NOMO-1 treated with dmso at 0.1 percent for 144 hours (cell line): ENCODE measurements around the gene PRDM5.

Experiments
- DNase-seq: peaks from one replicate; lab custom pipeline; 2025; ENCODE audit not compliant: unreplicated experiment; lab: John Stamatoyannopoulos, UW

PRDM5 gene

GRCh38 chr4:120915336-120915735 lies 7.2 kb downstream of the PRDM5 start:
- DNase-seq: no peak

DNA sequence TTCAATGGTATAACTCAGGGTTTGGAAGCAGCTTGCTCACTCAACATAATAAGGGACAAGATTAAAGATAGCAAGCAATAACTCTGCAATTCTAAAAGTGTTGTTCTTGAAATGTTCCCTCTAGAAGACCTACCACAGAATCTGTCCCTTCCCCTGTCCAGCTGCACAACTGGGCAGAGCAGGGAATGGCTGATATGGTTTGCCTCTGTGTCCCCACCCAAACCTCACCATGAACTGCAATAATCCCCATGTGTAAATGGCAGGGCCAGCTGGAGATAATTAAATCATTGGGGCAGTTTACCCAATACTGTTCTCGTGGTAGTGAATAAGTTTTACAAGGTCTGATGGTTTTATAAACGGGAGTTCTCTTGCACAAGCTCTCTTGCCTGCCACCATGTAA lies 19.1 kb downstream of the PRDM5 start:
- no peak for DNase-seq

- DNase-seq: no peak
Measured at GRCh38 chr4:120902925-120903324, 19.6 kb downstream of the PRDM5 start.

GRCh38 chr4:120901731-120902130 lies 20.8 kb downstream of the PRDM5 start:
- no peak for DNase-seq

DNA sequence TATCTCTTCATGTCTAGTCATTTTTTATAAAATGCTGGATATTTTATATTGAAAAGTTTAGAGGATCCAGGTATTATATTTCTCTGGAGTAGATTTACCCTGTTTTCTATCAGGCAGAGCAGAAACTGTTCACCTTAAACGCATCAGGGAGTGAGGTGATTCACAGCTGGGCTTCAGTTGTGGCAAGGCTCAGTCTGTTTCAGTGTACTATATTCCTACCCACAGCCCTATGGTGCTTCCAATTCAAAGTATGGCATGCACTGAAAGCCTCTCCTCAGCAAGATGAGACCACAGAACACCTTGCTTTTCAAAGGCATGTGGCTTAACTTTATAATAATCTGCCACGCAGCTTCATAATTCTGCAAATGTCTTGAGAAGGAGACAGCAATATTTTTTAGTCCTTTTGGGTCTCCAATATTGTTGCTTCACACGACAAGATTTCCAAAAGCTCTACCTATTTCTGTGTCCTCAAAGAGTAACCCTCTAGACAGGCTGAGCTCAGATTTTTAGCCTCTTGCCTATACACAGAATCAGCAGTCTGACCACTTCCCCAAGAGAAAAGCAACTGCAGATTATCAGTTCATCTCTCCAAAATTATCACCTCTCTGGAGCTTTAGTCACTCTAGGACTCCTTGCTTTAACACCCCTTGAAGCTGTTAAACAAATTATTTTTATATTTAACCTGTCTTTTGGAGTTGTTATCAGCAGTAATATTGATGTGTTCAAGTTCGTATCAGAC lies 24.4 kb downstream of the PRDM5 start:
- no peak for DNase-seq

DNA sequence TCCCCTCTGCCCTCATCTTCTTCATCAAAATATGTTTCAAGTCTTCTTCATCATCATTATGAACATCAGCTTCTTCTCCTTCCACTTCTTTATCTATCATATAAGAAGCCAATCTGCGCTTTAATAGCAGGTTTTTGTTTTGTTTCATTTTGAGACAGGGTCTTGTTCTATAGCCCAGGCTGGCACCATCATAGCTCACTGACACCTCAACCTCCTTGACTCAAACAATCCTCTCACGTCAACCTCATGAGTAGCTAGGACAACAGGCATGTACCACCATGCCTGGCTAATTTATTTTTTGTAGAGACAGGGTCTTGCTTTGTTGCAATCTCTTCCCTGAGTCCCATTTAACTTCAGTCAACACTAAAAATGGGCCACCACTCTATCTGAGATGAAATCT lies 27.0 kb downstream of the PRDM5 start:
- DNase-seq: no peak

- DNase-seq: no peak
Measured at GRCh38 chr4:120893314-120893713, 29.2 kb downstream of the PRDM5 start.

DNA sequence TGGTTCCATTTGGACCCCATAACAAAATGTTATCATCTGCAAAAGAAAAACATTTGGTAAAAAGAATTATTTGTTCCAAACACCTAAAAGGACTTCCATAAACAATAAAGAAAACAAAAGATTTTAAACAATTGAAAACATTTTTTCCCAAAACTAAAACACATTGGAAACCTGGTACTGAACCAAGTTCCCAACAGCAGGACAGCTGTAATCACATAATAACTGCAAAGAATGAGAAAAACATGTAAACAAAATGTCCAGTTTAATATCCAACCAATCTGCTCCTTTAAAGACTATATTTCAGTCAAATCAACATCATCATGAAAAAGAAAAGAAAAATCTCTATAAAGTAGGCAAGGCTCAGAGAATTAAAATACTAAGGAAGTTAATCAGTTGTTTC lies 36.3 kb downstream of the PRDM5 start:
- DNase-seq: no peak

DNA sequence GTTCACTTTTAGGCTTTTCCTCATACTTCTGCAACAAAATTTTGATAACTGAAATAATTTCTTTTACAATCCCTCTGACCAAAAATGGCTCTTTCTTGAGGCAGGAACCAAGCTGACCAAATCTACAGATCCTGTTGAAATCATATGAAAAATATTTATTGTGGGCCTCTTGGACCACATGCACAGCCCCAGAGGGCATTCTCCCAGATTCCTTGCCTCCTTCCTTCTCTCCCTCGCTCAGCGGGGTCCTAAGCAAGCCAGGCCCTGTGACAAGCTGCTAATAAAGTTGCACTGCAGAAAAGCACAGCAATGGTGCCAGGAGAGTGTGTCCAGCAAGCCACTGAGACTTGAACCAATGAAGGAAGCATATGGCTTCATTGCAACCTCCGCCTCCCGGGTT lies 40.7 kb downstream of the PRDM5 start:
- no peak for DNase-seq

GRCh38 chr4:120881351-120881750 lies 41.2 kb downstream of the PRDM5 start:
- no peak for DNase-seq

GRCh38 chr4:120877021-120877420 lies 45.5 kb downstream of the PRDM5 start:
- DNase-seq: no peak

DNA sequence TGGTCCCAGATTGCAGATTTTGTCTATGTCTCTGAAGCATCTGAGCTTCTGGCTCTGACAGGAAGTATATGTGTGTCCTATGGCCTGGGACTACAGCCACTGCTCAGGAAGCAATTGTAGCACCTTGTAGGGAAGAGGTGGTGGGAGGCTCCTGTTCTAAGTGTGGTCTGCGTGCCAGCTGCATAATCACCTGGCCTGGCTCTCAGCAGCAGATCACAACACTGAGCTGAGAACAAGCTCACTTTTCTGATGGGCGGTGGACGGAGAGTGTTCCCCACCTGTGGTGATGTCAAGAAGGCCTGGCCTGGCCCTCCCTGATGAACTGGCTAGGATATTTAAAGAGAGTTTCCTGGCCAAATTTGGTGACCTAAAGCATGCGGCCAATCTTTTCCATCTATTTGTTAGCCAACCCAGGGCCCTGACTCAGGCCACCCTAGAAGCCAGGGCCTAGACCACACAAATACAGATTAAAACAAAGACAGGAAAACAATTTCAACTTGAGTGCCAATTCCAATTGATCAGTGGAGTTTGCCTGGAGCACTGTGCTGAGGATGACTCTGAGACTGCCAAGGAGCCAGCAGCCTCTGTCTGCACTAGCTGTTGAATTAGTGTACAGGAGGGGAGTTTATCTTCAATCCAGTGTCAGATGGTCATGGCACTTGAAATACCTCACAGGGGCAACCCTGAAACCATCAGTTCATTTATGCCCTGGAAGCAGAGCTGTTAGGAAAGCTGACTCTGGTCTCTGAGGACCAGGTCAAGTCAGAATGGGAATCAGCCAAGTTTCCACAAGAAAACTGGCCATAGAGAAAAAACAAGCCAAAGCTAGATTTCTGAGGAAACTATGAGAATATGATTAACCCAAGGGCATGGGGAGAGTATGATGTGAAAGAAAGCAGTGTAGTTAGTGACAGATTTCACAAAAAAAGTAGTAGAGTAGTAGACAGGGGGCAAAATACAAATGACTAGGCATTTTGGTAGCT lies 47.4 kb downstream of the PRDM5 start:
- DNase-seq: no peak

DNA sequence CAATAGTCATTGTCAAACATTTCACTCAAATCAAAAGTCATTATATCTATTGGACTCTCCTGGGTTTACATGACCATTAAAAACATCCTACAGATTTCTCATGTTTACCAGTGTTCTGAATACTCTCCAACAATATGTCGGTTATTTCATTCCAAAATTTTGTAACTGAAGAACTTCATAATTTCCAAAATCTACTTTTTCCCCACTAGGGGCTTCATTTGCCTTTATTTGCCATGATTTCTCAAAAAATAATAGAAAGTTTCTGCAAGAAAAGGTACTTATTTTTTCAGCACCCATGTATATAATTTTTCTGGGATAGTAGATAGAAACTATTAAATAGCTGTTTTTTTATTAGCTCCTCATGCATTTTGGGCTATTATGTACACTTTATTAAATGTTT lies 49.0 kb downstream of the PRDM5 start:
- DNase-seq: no peak

GRCh38 chr4:120871173-120871572 lies 51.4 kb downstream of the PRDM5 start:
- no peak for DNase-seq

DNA sequence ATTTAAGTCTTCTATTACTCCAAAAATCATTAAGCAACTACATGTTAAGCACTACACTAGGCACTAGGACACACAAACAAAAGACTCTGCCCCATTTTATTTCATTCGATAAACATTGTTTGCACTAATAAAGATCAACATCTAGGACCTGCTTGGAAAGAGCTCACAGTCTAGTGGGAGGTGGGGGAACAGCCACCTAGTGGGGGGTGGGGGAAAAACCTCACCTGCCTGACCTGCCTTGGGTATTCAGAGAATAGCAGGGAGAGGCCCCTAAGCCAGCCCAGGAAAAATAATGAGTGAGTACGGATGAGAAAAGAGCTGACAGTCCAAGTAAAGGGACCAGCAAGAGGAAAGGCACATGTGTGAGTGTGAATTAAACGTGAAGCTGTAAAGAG lies 52.2 kb downstream of the PRDM5 start:
- no peak for DNase-seq

DNA sequence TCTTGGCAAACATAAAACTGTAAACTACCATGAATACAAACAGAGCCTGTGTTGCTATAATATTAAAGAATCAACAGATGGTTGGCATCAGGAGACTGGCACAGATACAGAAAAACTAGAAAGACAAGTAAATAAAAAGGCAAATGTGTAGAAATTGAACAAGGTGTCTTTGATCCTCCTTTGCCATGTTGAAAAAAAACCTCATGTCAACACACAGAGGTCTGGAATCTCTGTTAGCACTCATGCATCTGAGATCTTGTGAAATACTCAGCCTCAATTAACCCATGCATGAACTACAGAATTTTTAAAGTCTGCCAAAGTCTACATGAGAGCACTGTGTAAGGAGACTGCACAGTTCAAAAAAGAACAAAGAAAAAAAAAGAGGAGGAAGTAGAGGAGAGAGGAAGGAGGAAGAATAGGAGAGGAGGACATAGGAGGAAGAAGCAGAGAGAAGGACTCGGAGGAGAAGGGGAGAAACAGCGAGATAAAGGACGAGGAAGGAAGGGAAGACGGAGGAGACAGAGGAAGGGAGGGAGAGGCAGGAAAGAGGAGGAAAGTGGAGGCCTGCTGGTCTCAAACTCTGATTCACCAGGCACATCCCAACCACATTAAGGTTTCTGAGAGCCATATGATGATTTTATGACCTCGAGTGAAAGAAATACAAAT lies 52.8 kb downstream of the PRDM5 start:
- DNase-seq: no peak

GRCh38 chr4:120867506-120867905 lies 55.0 kb downstream of the PRDM5 start:
- no peak for DNase-seq

DNA sequence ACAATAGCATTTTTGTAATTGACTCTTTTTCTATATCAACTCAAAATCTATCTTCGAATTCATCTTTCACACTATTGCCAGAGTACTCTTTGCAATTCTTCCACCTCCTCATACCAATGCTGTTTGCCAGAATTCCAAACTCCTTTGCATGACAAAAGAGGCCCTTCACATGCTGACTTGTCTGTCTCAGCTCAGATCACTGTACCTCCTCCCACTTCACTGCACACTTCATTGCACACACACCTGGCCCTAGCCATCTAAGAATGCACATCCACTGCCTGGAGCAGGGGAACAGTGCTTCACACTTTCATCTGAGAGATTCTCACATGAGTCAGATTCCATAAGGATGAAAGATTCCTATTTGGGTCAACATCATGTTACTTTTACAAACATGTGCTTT lies 56.5 kb downstream of the PRDM5 start:
- no peak for DNase-seq

DNA sequence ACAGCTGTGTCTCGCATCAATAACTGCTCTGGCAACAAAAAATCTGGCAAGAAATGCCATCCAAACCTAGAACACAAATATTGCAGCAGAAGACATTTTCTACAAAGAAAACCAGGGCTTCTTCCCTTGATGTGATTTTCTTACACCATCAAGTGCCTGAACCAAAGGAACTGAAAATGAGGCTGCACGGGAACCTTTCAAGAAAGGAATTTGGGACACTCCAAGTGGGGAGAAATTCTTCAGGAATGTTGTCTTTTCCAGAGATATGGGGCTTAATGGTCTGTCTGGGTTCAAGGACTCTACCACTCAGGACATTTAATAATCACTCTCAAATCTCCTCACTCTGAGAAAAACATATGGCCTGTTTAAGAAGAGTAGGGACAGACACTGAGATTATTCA lies 57.6 kb downstream of the PRDM5 start:
- DNase-seq: no peak

GRCh38 chr4:120862432-120862831 lies 60.1 kb downstream of the PRDM5 start:
- no peak for DNase-seq

GRCh38 chr4:120861852-120862251 lies 60.7 kb downstream of the PRDM5 start:
- no peak for DNase-seq

- no peak for DNase-seq
Measured at GRCh38 chr4:120858776-120859175, 63.8 kb downstream of the PRDM5 start.
